Loucy (cell line): ENCODE results near the gene WWTR1.

Experiments
- H2AFZ ChIP-seq: fragments of 200-600 bp; sonication (generic); 2 replicates; pipeline ENCODE4 v1.6.0; 2016; ENCODE audit warnings: antibody characterized with exemption, mild to moderate bottlenecking, low read length, moderate library complexity
- H3F3A ChIP-seq: fragments of 200-600 bp; 2 replicates; pipeline ENCODE4 v1.6.0; 2016; ENCODE audit warnings: antibody characterized with exemption, low read depth, mild to moderate bottlenecking
- H3K27me3 ChIP-seq: fragments of 200-600 bp; sonication (generic); 2 replicates; pipeline ENCODE4 v1.6.1; 2014; ENCODE audit warnings: low read length, mild to moderate bottlenecking; ENCODE audit not compliant: insufficient read depth, poor library complexity, severe bottlenecking
- H3K36me3 ChIP-seq: fragments of 200-600 bp; sonication (generic); 2 replicates; pipeline ENCODE4 v1.6.1; 2016; ENCODE audit warnings: low read length; ENCODE audit not compliant: insufficient read depth
- H3K4me1 ChIP-seq: fragments of 200-600 bp; sonication (generic); 2 replicates; pipeline ENCODE4 v1.5.1; 2014; ENCODE audit warnings: low read length, mild to moderate bottlenecking; ENCODE audit not compliant: insufficient read depth, poor library complexity, severe bottlenecking
- H3K4me2 ChIP-seq: fragments of 200-600 bp; sonication (generic); 2 replicates; pipeline ENCODE4 v1.6.0; 2014; ENCODE audit warnings: antibody characterized with exemption, low read length, low read depth, mild to moderate bottlenecking; ENCODE audit not compliant: poor library complexity, severe bottlenecking
- H3K4me3 ChIP-seq: fragments of 200-600 bp; sonication (generic); 2 replicates; pipeline ENCODE4 v1.5.1; 2014; ENCODE audit warnings: low read length, mild to moderate bottlenecking, mixed read lengths; ENCODE audit not compliant: poor library complexity, severe bottlenecking
- H3K79me2 ChIP-seq: fragments of 200-600 bp; sonication (generic); 2 replicates; pipeline ENCODE4 v1.6.1; 2014; ENCODE audit warnings: low read length; ENCODE audit not compliant: insufficient read depth
- H3K9ac ChIP-seq: fragments of 200-600 bp; sonication (generic); 2 replicates; pipeline ENCODE4 v1.6.0; 2014; ENCODE audit warnings: mild to moderate bottlenecking, low read depth, low read length, moderate library complexity; ENCODE audit not compliant: poor library complexity, severe bottlenecking
- H3K9me2 ChIP-seq: fragments of 200-600 bp; sonication (generic); replicated peaks from 2 replicates; pipeline ENCODE4 v1.6.1; 2016; ENCODE audit warnings: low read depth, low read length, mixed read lengths
- H3K9me3 ChIP-seq: fragments of 200-600 bp; sonication (generic); 2 replicates; pipeline ENCODE4 v1.6.1; 2014; ENCODE audit warnings: mild to moderate bottlenecking, antibody characterized with exemption, low read length, low read depth; ENCODE audit not compliant: insufficient read depth
- H4K20me1 ChIP-seq: fragments of 200-600 bp; sonication (generic); 2 replicates; pipeline ENCODE4 v1.6.0; 2014; ENCODE audit warnings: antibody characterized with exemption, low read length, mild to moderate bottlenecking; ENCODE audit not compliant: insufficient read depth, poor library complexity, severe bottlenecking
- EZH2phosphoT487 ChIP-seq: fragments of 200-600 bp; IDR thresholded peaks from 2 replicates; pipeline ENCODE4 v1.6.1; 2018; ENCODE audit warnings: antibody characterized with exemption, mild to moderate bottlenecking, moderate library complexity, borderline replicate concordance
- TF ChIP-seq, protein P1 (sequence below): fragments of 200-600 bp; sonication (generic); conservative IDR thresholded peaks from 2 replicates; pipeline ENCODE4 v1.5.1; 2014; ENCODE audit warnings: mild to moderate bottlenecking, antibody characterized with exemption, low read length

Gene WWTR1

DNA sequence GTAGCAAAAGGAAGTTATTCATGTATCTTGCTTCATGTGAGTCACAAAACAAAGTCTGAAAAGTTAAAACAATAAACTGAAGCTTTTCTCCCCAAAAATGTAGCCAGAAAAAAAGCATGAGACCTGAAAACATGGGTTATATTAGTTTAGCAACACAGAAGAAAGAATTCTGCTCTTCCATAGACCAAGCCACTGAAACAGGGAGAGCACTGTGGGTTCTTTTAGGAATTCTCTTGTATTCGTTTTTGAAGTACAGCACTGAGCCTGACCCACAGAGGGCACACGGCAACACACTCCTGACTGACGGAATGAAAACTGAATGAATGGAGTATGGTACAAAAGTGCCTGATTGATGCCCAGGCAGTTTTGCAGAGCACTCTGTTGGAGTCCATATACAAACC, 116.7 kb downstream of the WWTR1 start:
- no peak overlapping the region for H3K4me3 ChIP-seq
- no peak overlapping the region for H3K4me2 ChIP-seq
- H3K36me3 ChIP-seq, result no peaks in the 10 kb centered on the region
- H3K9me2 ChIP-seq, result no peaks in the 10 kb centered on the region
- H3K27me3 ChIP-seq, result no peaks in the 10 kb centered on the region
- H4K20me1 ChIP-seq, result no peaks in the 10 kb centered on the region
- H3K9me3 ChIP-seq, result no peaks in the 10 kb centered on the region
- no peaks in the 10 kb centered on the region for H3F3A ChIP-seq
- H3K4me1 ChIP-seq, result no peaks in the 10 kb centered on the region
- no peak overlapping the region for H3K9ac ChIP-seq
- no peak for TF ChIP-seq EZH2phosphoT487
- TF ChIP-seq, protein P1, sequence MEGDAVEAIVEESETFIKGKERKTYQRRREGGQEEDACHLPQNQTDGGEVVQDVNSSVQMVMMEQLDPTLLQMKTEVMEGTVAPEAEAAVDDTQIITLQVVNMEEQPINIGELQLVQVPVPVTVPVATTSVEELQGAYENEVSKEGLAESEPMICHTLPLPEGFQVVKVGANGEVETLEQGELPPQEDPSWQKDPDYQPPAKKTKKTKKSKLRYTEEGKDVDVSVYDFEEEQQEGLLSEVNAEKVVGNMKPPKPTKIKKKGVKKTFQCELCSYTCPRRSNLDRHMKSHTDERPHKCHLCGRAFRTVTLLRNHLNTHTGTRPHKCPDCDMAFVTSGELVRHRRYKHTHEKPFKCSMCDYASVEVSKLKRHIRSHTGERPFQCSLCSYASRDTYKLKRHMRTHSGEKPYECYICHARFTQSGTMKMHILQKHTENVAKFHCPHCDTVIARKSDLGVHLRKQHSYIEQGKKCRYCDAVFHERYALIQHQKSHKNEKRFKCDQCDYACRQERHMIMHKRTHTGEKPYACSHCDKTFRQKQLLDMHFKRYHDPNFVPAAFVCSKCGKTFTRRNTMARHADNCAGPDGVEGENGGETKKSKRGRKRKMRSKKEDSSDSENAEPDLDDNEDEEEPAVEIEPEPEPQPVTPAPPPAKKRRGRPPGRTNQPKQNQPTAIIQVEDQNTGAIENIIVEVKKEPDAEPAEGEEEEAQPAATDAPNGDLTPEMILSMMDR, result no peak
- H2AFZ ChIP-seq, result no peak overlapping the region
- no peaks in the 10 kb centered on the region for H3K79me2 ChIP-seq

DNA sequence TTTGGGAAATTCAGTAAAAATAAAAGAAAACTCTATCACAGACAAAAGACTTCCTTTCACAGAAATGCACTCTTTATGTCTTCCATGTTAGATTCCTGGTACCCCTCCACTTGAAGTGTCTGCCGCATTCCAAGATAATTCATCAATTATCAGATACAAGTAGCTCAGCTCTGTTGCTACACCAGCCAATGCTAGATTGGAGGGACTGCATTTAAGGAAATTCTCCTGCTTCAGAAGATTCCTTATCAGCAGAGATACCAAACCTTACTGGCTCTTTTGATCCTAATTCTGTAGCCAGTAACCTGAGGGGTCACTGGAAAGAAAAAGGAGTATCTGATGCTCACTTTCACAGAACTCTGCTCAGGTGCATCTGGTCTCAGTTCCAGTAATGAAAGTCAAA, 119.5 kb downstream of the WWTR1 start:
- TF ChIP-seq, protein P1, result no peak
- no peak for TF ChIP-seq EZH2phosphoT487
- H3F3A ChIP-seq, result no peaks in the 10 kb centered on the region
- H3K4me3 ChIP-seq, result no peak overlapping the region
- H3K4me2 ChIP-seq, result no peak overlapping the region
- H4K20me1 ChIP-seq, result no peaks in the 10 kb centered on the region
- no peak overlapping the region for H2AFZ ChIP-seq
- no peaks in the 10 kb centered on the region for H3K9me2 ChIP-seq
- H3K36me3 ChIP-seq, result no peaks in the 10 kb centered on the region
- no peaks in the 10 kb centered on the region for H3K9me3 ChIP-seq
- no peaks in the 10 kb centered on the region for H3K79me2 ChIP-seq
- H3K9ac ChIP-seq, result no peak overlapping the region
- no peaks in the 10 kb centered on the region for H3K4me1 ChIP-seq
- no peaks in the 10 kb centered on the region for H3K27me3 ChIP-seq

DNA sequence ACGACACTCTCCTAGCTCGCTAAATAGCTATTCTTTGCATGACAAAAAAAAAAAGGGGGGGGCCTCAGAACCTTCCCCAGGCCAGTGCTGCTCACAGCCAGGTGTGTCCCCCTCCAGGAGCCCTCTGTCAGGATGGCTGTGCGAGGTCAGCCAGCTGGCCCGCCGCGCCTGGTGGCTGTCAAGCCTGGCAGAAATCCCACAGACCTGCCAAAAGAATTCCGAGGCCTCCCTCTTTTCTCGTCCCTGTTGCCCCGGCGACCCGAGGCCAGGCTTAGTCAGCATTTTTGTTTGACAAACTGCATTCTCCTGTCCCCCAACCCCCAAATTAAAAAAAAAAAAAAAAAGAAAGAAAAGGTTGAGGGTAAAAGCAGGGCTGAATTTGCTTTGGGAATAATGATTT, 121.4 kb downstream of the WWTR1 start:
- Histone ChIP-seq H3K4me2 (no peak overlapping the region), H3F3A (no peaks in the 10 kb centered on the region), H3K36me3 (no peaks in the 10 kb centered on the region), H3K9ac (no peak overlapping the region), H3K27me3 (no peaks in the 10 kb centered on the region), H2AFZ (no peak overlapping the region), H4K20me1 (no peaks in the 10 kb centered on the region), H3K4me1 (peaks cover 5% of the 10 kb centered on the region), H3K9me2 (no peaks in the 10 kb centered on the region), H3K4me3 (no peak overlapping the region), H3K9me3 (no peaks in the 10 kb centered on the region), H3K79me2 (no peaks in the 10 kb centered on the region)
- no peak for TF ChIP-seq EZH2phosphoT487
- TF ChIP-seq, protein P1, result no peak
